ENCODE measurements around the gene MAST3. TPM values are rescaled to one million over a fixed set of nuclear protein-coding genes. Genes with fewer than 3 reads are reported as not detected.

MAST3 gene
- polyA plus RNA-seq, 3 donors, result 6.8 to 34.0 (median 12.4) TPM

DNA sequence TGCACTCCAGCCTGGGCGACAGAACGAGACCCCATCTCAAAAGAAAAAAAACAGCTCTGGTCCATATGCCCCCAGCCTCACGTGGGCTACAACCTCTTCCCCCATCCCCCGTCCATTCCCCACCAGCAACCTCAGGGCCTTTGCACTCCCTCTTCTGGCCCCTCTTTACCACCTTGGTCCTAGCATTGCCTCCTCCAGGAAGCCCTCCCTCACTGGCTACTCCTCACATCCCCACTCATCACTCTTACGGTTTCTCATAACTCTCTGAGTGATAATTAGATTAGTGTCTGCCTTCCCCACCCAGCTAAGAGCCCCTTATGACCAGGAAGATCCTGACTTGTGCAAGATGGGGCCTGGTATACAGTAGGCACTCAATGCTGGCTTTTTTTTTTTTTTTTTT lies 41.6 kb upstream of the MAST3 start:
- Histone ChIP-seq H3K4me3 (replicated peaks in 1 of 3; ENCODE audit: low read depth in 2 of 3, low read length in 3 of 3) (no peak overlapping the region), H3K27me3 (ENCODE audit: control insufficient read depth in 2 of 2, insufficient read depth in 2 of 2, low read length in 2 of 2) (peaks cover 0 to 3% of the 10 kb centered on the region in 2 donors), H3K36me3 (replicated peaks in 1 of 2; ENCODE audit: control insufficient read depth in 1 of 2, insufficient read depth in 2 of 2, low read length in 2 of 2) (no peaks in the 10 kb centered on the region), H3K9ac (ENCODE audit: insufficient read depth, low read length, poor library complexity, severe bottlenecking) (no peak overlapping the region), H3K9me3 (replicated peaks in 1 of 2; ENCODE audit: control insufficient read depth in 1 of 2, insufficient read depth in 1 of 2, low read length in 2 of 2) (no peaks in the 10 kb centered on the region), H3K27ac (ENCODE audit: low read depth in 1 of 2, low read length in 2 of 2) (no peak overlapping the region), H3K4me2 (replicated peaks; ENCODE audit: extremely low read depth, low read length, poor library complexity, severe bottlenecking) (no peak overlapping the region), H3K79me2 (ENCODE audit: insufficient read depth, low read length) (no peaks in the 10 kb centered on the region), H4K20me1 (ENCODE audit: insufficient read depth, low read length) (no peaks in the 10 kb centered on the region), H2AFZ (ENCODE audit: insufficient read depth, low read depth, low read length, poor library complexity, severe bottlenecking) (no peak overlapping the region), H3K4me1 (ENCODE audit: control insufficient read depth in 1 of 2, insufficient read depth in 2 of 2, low read length in 2 of 2) (peaks cover 14 to 19% of the 10 kb centered on the region in 2 donors)
- 89% methylated on average over 2 of the region's 5 CpGs for WGBS (ENCODE audit: insufficient coverage)
- DNase-seq, result no peak
- Mint-ChIP-seq H3K4me1 (peaks cover 18% of the 10 kb centered on the region), H3K27ac (no peak overlapping the region), H3K27me3 (ENCODE audit: low read depth in 3 of 3) (peaks cover 9 to 18% (median 18%) of the 10 kb centered on the region in 3 donors), H3K4me3 (no peak overlapping the region), H3K36me3 (peaks cover 5 to 7% of the 10 kb centered on the region in 2 donors), H3K9me3 (peaks cover 0 to 4% (median 1%) of the 10 kb centered on the region in 7 donors)
- intact Hi-C loops (cut with micrococcal nuclease), result loop anchor here in 1 of 2 donors (5.0 kb wide), 1 partner anchor 119 kb away; no protein-coding TSS in a partner anchor
- TF ChIP-seq, protein P1, sequence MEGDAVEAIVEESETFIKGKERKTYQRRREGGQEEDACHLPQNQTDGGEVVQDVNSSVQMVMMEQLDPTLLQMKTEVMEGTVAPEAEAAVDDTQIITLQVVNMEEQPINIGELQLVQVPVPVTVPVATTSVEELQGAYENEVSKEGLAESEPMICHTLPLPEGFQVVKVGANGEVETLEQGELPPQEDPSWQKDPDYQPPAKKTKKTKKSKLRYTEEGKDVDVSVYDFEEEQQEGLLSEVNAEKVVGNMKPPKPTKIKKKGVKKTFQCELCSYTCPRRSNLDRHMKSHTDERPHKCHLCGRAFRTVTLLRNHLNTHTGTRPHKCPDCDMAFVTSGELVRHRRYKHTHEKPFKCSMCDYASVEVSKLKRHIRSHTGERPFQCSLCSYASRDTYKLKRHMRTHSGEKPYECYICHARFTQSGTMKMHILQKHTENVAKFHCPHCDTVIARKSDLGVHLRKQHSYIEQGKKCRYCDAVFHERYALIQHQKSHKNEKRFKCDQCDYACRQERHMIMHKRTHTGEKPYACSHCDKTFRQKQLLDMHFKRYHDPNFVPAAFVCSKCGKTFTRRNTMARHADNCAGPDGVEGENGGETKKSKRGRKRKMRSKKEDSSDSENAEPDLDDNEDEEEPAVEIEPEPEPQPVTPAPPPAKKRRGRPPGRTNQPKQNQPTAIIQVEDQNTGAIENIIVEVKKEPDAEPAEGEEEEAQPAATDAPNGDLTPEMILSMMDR (IDR thresholded peaks at IDR 0.05), result no peak

GRCh38 chr19:18057557-18057956 lies 40.0 kb upstream of the MAST3 start:
- peaks cover 5 to 7% of the 10 kb centered on the region in 2 donors for H3K36me3 Mint-ChIP-seq
- H3K79me2 ChIP-seq (ENCODE audit: insufficient read depth, low read length), result no peaks in the 10 kb centered on the region
- H3K9ac ChIP-seq (ENCODE audit: insufficient read depth, low read length, poor library complexity, severe bottlenecking), result peak overlapping the region; percentile 53
- no peaks in the 10 kb centered on the region for H4K20me1 ChIP-seq (ENCODE audit: insufficient read depth, low read length)
- H3K27ac Mint-ChIP-seq, result peak overlapping the region in 6 of 7 donors; percentile 35 to 86 (median 66)
- H3K27ac ChIP-seq (ENCODE audit: low read depth in 1 of 2, low read length in 2 of 2), result peak overlapping the region in 1 of 2 donors; percentile 45
- peaks cover 0 to 4% (median 1%) of the 10 kb centered on the region in 7 donors for H3K9me3 Mint-ChIP-seq
- DNase-seq, result no peak
- H3K4me1 Mint-ChIP-seq, result peaks cover 16% of the 10 kb centered on the region
- no peaks in the 10 kb centered on the region for H3K9me3 ChIP-seq (replicated peaks in 1 of 2; ENCODE audit: control insufficient read depth in 1 of 2, insufficient read depth in 1 of 2, low read length in 2 of 2)
- intact Hi-C loops (cut with micrococcal nuclease), result loop anchor here in 1 of 2 donors (5.0 kb wide), 1 partner anchor 120 kb away; no protein-coding TSS in a partner anchor
- WGBS (ENCODE audit: insufficient coverage), result 56% methylated on average over 2 of the region's 6 CpGs
- peaks cover 14 to 19% of the 10 kb centered on the region in 2 donors for H3K4me1 ChIP-seq (ENCODE audit: control insufficient read depth in 1 of 2, insufficient read depth in 2 of 2, low read length in 2 of 2)
- peak overlapping the region in 1 of 3 experiments; percentile 69 for H3K4me3 ChIP-seq (replicated peaks in 1 of 3; ENCODE audit: low read depth in 2 of 3, low read length in 3 of 3)
- no peak overlapping the region for H3K4me3 Mint-ChIP-seq
- no peaks in the 10 kb centered on the region for H3K36me3 ChIP-seq (replicated peaks in 1 of 2; ENCODE audit: control insufficient read depth in 1 of 2, insufficient read depth in 2 of 2, low read length in 2 of 2)
- peak overlapping the region; percentile 78 for H2AFZ ChIP-seq (ENCODE audit: insufficient read depth, low read depth, low read length, poor library complexity, severe bottlenecking)
- H3K27me3 ChIP-seq (ENCODE audit: control insufficient read depth in 2 of 2, insufficient read depth in 2 of 2, low read length in 2 of 2), result peaks cover 0 to under 1% of the 10 kb centered on the region in 2 donors
- H3K4me2 ChIP-seq (replicated peaks; ENCODE audit: extremely low read depth, low read length, poor library complexity, severe bottlenecking), result peak overlapping the region; percentile 82
- TF ChIP-seq, protein P1 (IDR thresholded peaks at IDR 0.05), result no peak
- H3K27me3 Mint-ChIP-seq (ENCODE audit: low read depth in 3 of 3), result peaks cover 6 to 10% (median 10%) of the 10 kb centered on the region in 3 donors

Measured in CD14-positive monocyte (primary cell).